Prostate gland (tissue), 2 donors: Measurements from ENCODE around the gene SUN1. TPM values are rescaled to one million over a fixed set of nuclear protein-coding genes. Genes with fewer than 3 reads are reported as not detected.

Source experiments
- DNase-seq: peaks from one replicate; pipeline ENCODE4 v3.0.0-alpha.2; 2019; ENCODE audit warnings: low spot score
- H3K27ac ChIP-seq, 2 donors: fragments of 200-600 bp; sonication (generic); 2 replicates each; pipeline ENCODE4 v1.5.1; 2017 to 2019
- H3K27me3 ChIP-seq: fragments of 200-600 bp; sonication (generic); replicated peaks from 2 replicates; pipeline ENCODE4 v1.5.1; 2019; ENCODE audit not compliant: insufficient read depth
- H3K36me3 ChIP-seq, 2 donors: fragments of 200-600 bp; sonication (generic); 1 replicate in 1 of 2; 2 replicates in 1 of 2; pipeline versions ENCODE4 v1.5.1 to v1.8.1; 2017 to 2019
- H3K4me1 ChIP-seq: fragments of 200-600 bp; sonication (generic); replicated peaks from 2 replicates; pipeline ENCODE4 v1.5.1; 2019
- H3K4me3 ChIP-seq, 2 donors: fragments of 200-600 bp; sonication (generic); 2 replicates each; pipeline ENCODE4 v1.5.1; 2017 to 2019
- H3K9me3 ChIP-seq: fragments of 200-600 bp; sonication (generic); 2 replicates; pipeline ENCODE4 v1.5.1; 2017
- POLR2A ChIP-seq: fragments of 450-650 bp; IDR thresholded peaks from one replicate; pipeline ENCODE4 v1.6.1; 2016; ENCODE audit warnings: antibody characterized with exemption, mild to moderate bottlenecking
- POLR2AphosphoS5 ChIP-seq: sonication (generic); formaldehyde crosslinking; IDR thresholded peaks from one replicate; pipeline ENCODE4 v1.6.1; 2017; ENCODE audit warnings: antibody characterized with exemption
- WGBS: methylation state at CpG from one replicate; pipeline ENCODE4 v1.1.5; 2018; 5-methylcytosine and 5-hydroxymethylcytosine counted together
- intact Hi-C: fragments of 100-400 bp; cut with DNase I; formaldehyde crosslinking; loops from one replicate; pipeline ENCODE4 v1.14.2; 2022
- total RNA-seq, 2 donors: library from RNA; depleted of rRNA; stranded (reverse); fragments of >200 nt; gene quantifications; one replicate each; pipeline ENCODE4 v1.1.0, GENCODE V29; 2016
- TF ChIP-seq, protein P1 (sequence below), 4 experiments: fragments of 200-600 bp in 2 of 4; fragments of 450-650 bp in 2 of 4; sonication (generic) in 2 of 4; IDR thresholded peaks; 1 replicate in 3 of 4; 2 replicates in 1 of 4; pipeline ENCODE4 v1.5.1; 2016 to 2019; ENCODE audit warnings: antibody characterized with exemption in 4 of 4, mild to moderate bottlenecking in 2 of 4, moderate library complexity in 2 of 4

Gene SUN1
- total RNA-seq, 2 donors from 2014 or later, result 106 to 177 TPM

- no peaks in the 10 kb centered on the region for H3K36me3 ChIP-seq
- no peaks in the 10 kb centered on the region for H3K4me1 ChIP-seq
- DNase-seq, result no peak
- H3K9me3 ChIP-seq, result no peaks in the 10 kb centered on the region
- 29% methylated on average over 24 of the region's 24 CpGs for WGBS
- TF ChIP-seq POLR2A, result no peak
- TF ChIP-seq POLR2AphosphoS5, result no peak
- TF ChIP-seq, protein P1, sequence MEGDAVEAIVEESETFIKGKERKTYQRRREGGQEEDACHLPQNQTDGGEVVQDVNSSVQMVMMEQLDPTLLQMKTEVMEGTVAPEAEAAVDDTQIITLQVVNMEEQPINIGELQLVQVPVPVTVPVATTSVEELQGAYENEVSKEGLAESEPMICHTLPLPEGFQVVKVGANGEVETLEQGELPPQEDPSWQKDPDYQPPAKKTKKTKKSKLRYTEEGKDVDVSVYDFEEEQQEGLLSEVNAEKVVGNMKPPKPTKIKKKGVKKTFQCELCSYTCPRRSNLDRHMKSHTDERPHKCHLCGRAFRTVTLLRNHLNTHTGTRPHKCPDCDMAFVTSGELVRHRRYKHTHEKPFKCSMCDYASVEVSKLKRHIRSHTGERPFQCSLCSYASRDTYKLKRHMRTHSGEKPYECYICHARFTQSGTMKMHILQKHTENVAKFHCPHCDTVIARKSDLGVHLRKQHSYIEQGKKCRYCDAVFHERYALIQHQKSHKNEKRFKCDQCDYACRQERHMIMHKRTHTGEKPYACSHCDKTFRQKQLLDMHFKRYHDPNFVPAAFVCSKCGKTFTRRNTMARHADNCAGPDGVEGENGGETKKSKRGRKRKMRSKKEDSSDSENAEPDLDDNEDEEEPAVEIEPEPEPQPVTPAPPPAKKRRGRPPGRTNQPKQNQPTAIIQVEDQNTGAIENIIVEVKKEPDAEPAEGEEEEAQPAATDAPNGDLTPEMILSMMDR (IDR thresholded peaks at IDR 0.05), result no peak
- H3K27me3 ChIP-seq, result no peaks in the 10 kb centered on the region
- no peak overlapping the region for H3K27ac ChIP-seq
- H3K4me3 ChIP-seq, result no peak overlapping the region
- intact Hi-C loops, result no loop called here
Measured at GRCh38 chr7:901388-902154, 69.3 kb downstream of the SUN1 start.

DNA sequence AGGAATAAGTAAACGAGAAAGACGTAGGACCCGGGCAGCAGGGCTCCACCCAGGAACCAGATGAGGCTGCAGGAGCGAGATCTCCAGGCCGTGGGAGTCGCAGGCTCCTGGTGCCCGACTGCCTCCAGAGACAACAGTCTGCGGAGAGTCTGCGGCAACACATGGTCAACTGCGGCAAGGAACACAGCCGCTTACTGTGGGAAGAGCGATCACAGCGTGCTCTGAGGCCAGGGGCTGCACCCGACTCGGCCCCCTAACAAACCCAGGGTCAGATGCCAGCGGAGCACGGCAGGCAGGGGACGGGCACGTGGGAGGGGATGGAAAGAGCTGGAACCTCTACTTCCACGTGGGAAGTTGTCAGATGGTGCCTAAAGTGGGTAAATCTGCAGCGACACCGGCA, 70.7 kb downstream of the SUN1 start:
- no peak overlapping the region for H3K27ac ChIP-seq
- DNase-seq, result no peak
- no peak for TF ChIP-seq POLR2A
- TF ChIP-seq, protein P1 (IDR thresholded peaks at IDR 0.05), result no peak
- TF ChIP-seq POLR2AphosphoS5, result no peak
- H3K4me3 ChIP-seq, result no peak overlapping the region
- WGBS, result 89% methylated on average over 22 of the region's 22 CpGs
- no peaks in the 10 kb centered on the region for H3K9me3 ChIP-seq
- intact Hi-C loops, result no loop called here
- H3K36me3 ChIP-seq, result no peaks in the 10 kb centered on the region
- no peaks in the 10 kb centered on the region for H3K4me1 ChIP-seq
- H3K27me3 ChIP-seq, result no peaks in the 10 kb centered on the region

GRCh38 chr7:903921-904755, 71.9 kb downstream of the SUN1 start:
- H3K27ac ChIP-seq, result no peak overlapping the region
- TF ChIP-seq POLR2AphosphoS5 (no peak), POLR2A (no peak)
- TF ChIP-seq, protein P1 (IDR thresholded peaks at IDR 0.05), result no peak
- H3K4me3 ChIP-seq, result no peak overlapping the region
- WGBS, result 87% methylated on average over 37 of the region's 37 CpGs
- no peaks in the 10 kb centered on the region for H3K36me3 ChIP-seq
- H3K4me1 ChIP-seq, result no peaks in the 10 kb centered on the region
- H3K27me3 ChIP-seq, result no peaks in the 10 kb centered on the region
- no peaks in the 10 kb centered on the region for H3K9me3 ChIP-seq
- intact Hi-C loops, result no loop called here
- DNase-seq, result no peak

- TF ChIP-seq POLR2AphosphoS5 (no peak), POLR2A (no peak)
- TF ChIP-seq, protein P1 (IDR thresholded peaks at IDR 0.05), result no peak
- no peaks in the 10 kb centered on the region for H3K27me3 ChIP-seq
- H3K4me1 ChIP-seq, result no peaks in the 10 kb centered on the region
- H3K4me3 ChIP-seq, result no peak overlapping the region
- WGBS, result 63% methylated on average over 20 of the region's 20 CpGs
- H3K27ac ChIP-seq, result no peak overlapping the region
- intact Hi-C loops, result no loop called here
- DNase-seq, result no peak
- no peaks in the 10 kb centered on the region for H3K9me3 ChIP-seq
- no peaks in the 10 kb centered on the region for H3K36me3 ChIP-seq
Measured at GRCh38 chr7:904847-905246, 72.6 kb downstream of the SUN1 start.
